Measurements from ENCODE around the gene CD84. TPM values are rescaled to one million over a fixed set of nuclear protein-coding genes. Genes with fewer than 3 reads are reported as not detected.
"Not testable (repeated sequence)": the region's sequence is repeated elsewhere in the genome, so short reads cannot be mapped to it uniquely, and the experiment has no call there.

The CD84 gene
- total and polyA plus RNA-seq, 4 donors, result 1.9 to 18.8 (median 10.7) TPM

DNA sequence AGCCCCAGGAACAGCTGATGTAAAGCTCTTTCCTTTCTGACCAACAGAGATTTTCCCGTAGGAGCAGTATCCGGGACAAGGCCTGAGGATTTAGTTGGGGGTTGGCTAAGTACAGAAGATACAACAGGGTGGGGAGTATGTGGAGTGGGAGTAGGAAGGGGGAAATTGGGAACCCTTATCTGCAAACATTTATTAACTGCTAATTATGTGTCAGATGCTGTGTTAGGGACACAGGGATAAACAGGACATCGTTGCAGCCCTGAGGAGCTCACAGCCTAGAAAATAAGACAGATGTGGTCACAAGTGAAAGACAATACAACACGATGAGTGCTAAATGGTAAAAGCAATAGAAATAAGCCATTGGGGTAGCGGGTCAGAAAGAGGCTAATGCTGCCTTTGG, 12.0 kb downstream of the CD84 start:
- Histone ChIP-seq H3K27me3 (ENCODE audit: control insufficient read depth in 3 of 3, insufficient read depth in 3 of 3, low read length in 2 of 3) (peaks cover 0 to 2% (median 0%) of the 10 kb centered on the region in 3 donors), H3K36me3 (ENCODE audit: control insufficient read depth in 4 of 4, insufficient read depth in 4 of 4, low read length in 4 of 4) (no peaks in the 10 kb centered on the region), H3K27ac (ENCODE audit: low read depth in 1 of 2, low read length in 1 of 2) (no peak overlapping the region), H3K9ac (ENCODE audit: insufficient read depth in 1 of 2, low read length in 2 of 2) (no peak overlapping the region), H3K9me3 (ENCODE audit: control insufficient read depth in 4 of 4, insufficient read depth in 3 of 4, low read length in 3 of 4) (peaks cover 0 to 4% (median 0%) of the 10 kb centered on the region in 4 donors), H3K4me3 (no peak overlapping the region), H3K4me1 (ENCODE audit: control insufficient read depth in 5 of 5, insufficient read depth in 5 of 5, low read length in 5 of 5) (peaks cover 0 to 36% (median 3%) of the 10 kb centered on the region in 5 donors)
- ATAC-seq (ENCODE audit: insufficient read depth, low FRiP score) (no peak), DNase-seq (peak; percentile 65 to 94 (median 94))
- WGBS, 2 donors, result 65 to 75% methylated on average over 5 of the region's 5 CpGs
- TF ChIP-seq CTCF (IDR thresholded peaks at IDR 0.05; ENCODE audit: control extremely low read depth, extremely low read depth), result no peak

DNA sequence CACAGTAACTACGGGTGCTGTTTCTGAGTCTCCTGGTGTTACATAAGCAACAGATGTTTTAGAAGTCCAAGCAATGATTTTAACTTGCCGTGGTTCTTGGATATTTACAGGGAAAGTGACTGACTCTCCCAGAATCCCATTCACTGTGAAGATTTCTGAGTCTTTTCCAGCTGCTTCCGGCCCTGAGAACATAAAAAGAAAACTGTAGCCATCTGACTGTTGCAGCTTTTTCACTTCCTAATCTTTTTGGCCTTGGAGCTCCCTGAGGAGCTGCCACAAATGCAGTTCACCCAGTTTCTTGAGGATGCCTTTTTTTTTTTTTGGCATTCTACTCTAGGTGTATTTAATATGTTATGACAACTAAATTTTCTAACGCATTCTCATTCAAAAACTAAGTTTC, 13.7 kb downstream of the CD84 start:
- peak in 2 of 3 donors; percentile 74 to 81 for DNase-seq
- no peak overlapping the region for H3K4me3 ChIP-seq

DNA sequence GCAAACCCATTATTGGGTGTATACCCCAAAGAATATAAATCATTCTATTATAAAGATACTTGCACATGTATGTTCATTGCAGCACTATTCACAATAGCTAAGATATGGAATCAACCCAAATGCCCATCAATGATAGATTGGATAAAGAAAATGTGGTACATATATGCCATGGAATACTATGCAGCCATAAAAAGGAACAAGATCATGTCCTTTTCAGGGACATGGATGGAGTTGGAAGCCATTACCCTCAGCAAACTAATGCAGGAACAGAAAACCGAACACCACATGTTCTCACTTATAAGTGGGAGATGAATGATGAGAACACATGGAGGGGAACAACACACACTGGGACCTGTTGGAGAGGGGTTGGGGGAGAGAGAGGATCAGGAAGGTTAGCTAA, 16.1 kb downstream of the CD84 start:
- H3K36me3 ChIP-seq (ENCODE audit: control insufficient read depth in 4 of 4, insufficient read depth in 4 of 4, low read length in 4 of 4); H3K27me3 ChIP-seq (ENCODE audit: control insufficient read depth in 3 of 3, insufficient read depth in 3 of 3, low read length in 2 of 3): not testable (repeated sequence)
- peaks cover 0 to 33% (median 3%) of the 10 kb centered on the region in 5 donors for H3K4me1 ChIP-seq (ENCODE audit: control insufficient read depth in 5 of 5, insufficient read depth in 5 of 5, low read length in 5 of 5)

More for the DNA sequence above, 13.7 kb downstream of the CD84 start:
- Histone ChIP-seq H3K27ac (ENCODE audit: low read depth in 1 of 2, low read length in 1 of 2) (no peak overlapping the region), H3K4me1 (ENCODE audit: control insufficient read depth in 5 of 5, insufficient read depth in 5 of 5, low read length in 5 of 5) (peaks cover 0 to 36% (median 3%) of the 10 kb centered on the region in 5 donors), H3K9me3 (ENCODE audit: control insufficient read depth in 4 of 4, insufficient read depth in 3 of 4, low read length in 3 of 4) (peaks cover 0 to 4% (median 0%) of the 10 kb centered on the region in 4 donors), H3K36me3 (ENCODE audit: control insufficient read depth in 4 of 4, insufficient read depth in 4 of 4, low read length in 4 of 4) (no peaks in the 10 kb centered on the region), H3K27me3 (ENCODE audit: control insufficient read depth in 3 of 3, insufficient read depth in 3 of 3, low read length in 2 of 3) (peaks cover 0 to 2% (median 0%) of the 10 kb centered on the region in 3 donors), H3K9ac (ENCODE audit: insufficient read depth in 1 of 2, low read length in 2 of 2) (peak overlapping the region in 1 of 2 donors; percentile 23)
- ATAC-seq (ENCODE audit: insufficient read depth, low FRiP score), result no peak
- TF ChIP-seq CTCF (IDR thresholded peaks at IDR 0.05; ENCODE audit: control extremely low read depth, extremely low read depth), result no peak
- 67 to 70% methylated on average over 4 of the region's 4 CpGs for WGBS, 2 donors

GRCh38 chr1:160562745-160563144, 16.6 kb downstream of the CD84 start:
- not testable (repeated sequence) for H3K9me3 ChIP-seq (ENCODE audit: control insufficient read depth in 4 of 4, insufficient read depth in 3 of 4, low read length in 3 of 4); H3K36me3 ChIP-seq (ENCODE audit: control insufficient read depth in 4 of 4, insufficient read depth in 4 of 4, low read length in 4 of 4); DNase-seq; H3K9ac ChIP-seq (ENCODE audit: insufficient read depth in 1 of 2, low read length in 2 of 2); H3K27ac ChIP-seq (ENCODE audit: low read depth in 1 of 2, low read length in 1 of 2); H3K4me3 ChIP-seq; H3K27me3 ChIP-seq (ENCODE audit: control insufficient read depth in 3 of 3, insufficient read depth in 3 of 3, low read length in 2 of 3); ATAC-seq (ENCODE audit: insufficient read depth, low FRiP score)
- peaks cover 0 to 28% (median 0%) of the 10 kb centered on the region in 5 donors for H3K4me1 ChIP-seq (ENCODE audit: control insufficient read depth in 5 of 5, insufficient read depth in 5 of 5, low read length in 5 of 5)
- 79 to 87% methylated on average over 2 of the region's 2 CpGs for WGBS, 2 donors

More for the DNA sequence above, 16.1 kb downstream of the CD84 start:
- ATAC-seq (ENCODE audit: insufficient read depth, low FRiP score); H3K9ac ChIP-seq (ENCODE audit: insufficient read depth in 1 of 2, low read length in 2 of 2); H3K4me3 ChIP-seq; H3K27ac ChIP-seq (ENCODE audit: low read depth in 1 of 2, low read length in 1 of 2); DNase-seq; H3K9me3 ChIP-seq (ENCODE audit: control insufficient read depth in 4 of 4, insufficient read depth in 3 of 4, low read length in 3 of 4): not testable (repeated sequence)
- WGBS, 2 donors, result 79 to 92% methylated on average over 1 of the region's 1 CpG
